Measurements from ENCODE around the gene MYO1E. TPM values are rescaled to one million over a fixed set of nuclear protein-coding genes. Genes with fewer than 3 reads are reported as not detected.

Gene MYO1E
- total RNA-seq, 1 donor from 2014 or later, result 403 TPM

DNA sequence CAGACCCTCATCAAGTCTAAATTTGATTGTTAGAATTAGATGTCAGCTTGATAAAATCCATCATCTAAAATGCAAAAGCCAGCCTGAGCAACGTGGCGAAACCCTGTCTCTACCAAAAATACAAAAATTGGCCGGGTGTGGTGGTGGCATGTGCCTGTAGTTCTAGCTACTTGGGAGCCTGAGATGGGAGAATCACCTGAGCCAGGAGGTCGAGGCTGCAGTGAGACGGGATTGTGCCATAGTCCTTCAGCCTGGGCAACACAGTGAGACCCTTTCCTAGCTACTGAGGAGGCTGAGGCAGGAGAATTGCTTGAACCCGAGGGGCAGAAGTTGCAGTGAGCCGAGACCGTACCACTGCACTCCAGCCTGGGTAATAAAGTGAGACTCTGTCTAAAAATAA is 69.5 kb downstream of the MYO1E start:
- DNase-seq (ENCODE audit: low read depth), result no peak
- no peak overlapping the region for H3K4me3 ChIP-seq (ENCODE audit: low read depth, low read length)
- TF ChIP-seq CTCF (conservative IDR thresholded peaks at IDR 0.05; ENCODE audit: low read depth, low read length), result no peak

DNA sequence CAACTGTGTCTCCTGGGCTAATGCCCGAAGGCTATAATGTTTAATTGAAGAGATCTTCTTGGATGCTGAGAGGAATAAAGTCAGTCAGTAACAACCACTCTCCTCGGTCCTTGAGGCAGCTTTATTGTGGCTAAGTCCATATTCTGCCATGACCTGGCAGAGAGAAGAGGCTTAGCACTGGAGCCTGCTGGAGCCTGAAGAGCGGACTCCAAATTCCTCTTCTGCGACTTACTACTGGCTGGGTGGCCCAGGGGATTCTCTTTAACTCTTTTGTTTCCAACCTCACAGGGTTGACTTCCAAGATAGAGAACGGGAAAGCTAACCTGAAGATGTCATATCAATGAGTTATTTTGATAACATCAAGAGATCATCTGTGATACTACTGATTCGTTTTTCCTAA is 71.1 kb downstream of the MYO1E start:
- H3K4me3 ChIP-seq (ENCODE audit: low read depth, low read length), result no peak overlapping the region
- TF ChIP-seq CTCF (conservative IDR thresholded peaks at IDR 0.05; ENCODE audit: low read depth, low read length), result no peak
- no peak for DNase-seq (ENCODE audit: low read depth)

DNA sequence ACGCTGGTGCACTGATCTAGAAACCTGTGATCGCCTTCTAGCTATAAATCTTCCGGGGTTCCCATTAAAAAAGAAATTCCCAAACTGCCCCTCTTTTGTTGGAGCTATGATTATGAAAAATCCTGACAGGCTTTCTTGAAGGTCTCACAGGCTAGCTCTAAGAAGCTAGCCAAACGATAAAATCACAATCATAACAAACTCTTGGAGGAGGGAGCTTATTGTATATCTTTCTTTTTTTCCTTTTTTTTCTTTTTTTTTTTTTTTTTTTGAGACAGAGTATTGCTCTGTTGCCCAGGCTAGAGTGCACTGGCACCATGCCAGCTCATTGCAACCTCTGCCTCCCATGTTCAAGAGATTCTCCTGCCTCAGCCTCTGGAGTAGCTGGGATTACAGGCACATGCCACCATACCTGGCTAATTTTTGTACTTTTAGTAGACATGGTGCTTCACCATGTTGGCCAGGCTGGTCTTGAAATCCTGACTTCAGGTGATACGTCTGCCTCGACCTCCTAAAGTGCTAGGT is 72.0 kb downstream of the MYO1E start:
- no peak for TF ChIP-seq CTCF (conservative IDR thresholded peaks at IDR 0.05; ENCODE audit: low read depth, low read length)
- DNase-seq (ENCODE audit: low read depth), result no peak
- H3K4me3 ChIP-seq (ENCODE audit: low read depth, low read length), result peak overlapping the region; percentile 33

DNA sequence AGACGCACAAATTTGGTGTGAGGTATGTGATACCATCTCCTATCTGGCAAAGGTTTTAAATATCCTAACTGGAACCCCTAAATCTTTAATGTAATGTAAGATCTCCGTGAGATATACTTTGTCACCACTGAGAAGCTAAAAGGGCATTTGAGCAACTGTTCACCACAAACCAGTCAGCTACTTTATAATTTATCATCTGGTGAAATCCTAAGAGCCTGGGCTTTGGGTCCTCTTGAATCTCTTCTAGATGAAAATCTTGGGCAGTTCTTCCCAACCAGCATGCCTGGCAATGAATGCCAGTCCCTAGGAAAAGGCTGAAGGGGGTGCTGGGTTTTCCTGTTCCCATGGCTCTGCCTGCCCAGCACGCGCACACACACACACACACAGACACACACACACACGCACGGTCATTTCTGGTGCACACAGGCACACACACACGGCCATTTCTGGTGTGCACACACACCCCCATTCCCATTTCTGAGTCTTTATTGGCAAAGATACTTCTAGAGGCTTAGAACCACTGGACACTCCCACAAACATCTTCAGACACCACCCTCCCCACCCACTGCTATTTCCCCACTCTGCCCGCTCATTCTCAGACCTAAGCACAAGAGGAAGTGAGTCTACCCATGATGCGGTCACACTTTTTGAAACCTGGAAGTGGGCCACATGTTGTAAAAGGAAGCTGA is 72.6 kb downstream of the MYO1E start:
- peak overlapping the region; percentile 33 for H3K4me3 ChIP-seq (ENCODE audit: low read depth, low read length)
- TF ChIP-seq CTCF (conservative IDR thresholded peaks at IDR 0.05; ENCODE audit: low read depth, low read length), result no peak

GRCh38 chr15:59298854-59299250 is 73.8 kb downstream of the MYO1E start:
- no peak for TF ChIP-seq CTCF (conservative IDR thresholded peaks at IDR 0.05; ENCODE audit: low read depth, low read length)
- H3K4me3 ChIP-seq (ENCODE audit: low read depth, low read length), result no peak overlapping the region
- no peak for DNase-seq (ENCODE audit: low read depth)

More for the DNA sequence above, 72.6 kb downstream of the MYO1E start:
- peak; percentile 92 for DNase-seq (ENCODE audit: low read depth)

DNA sequence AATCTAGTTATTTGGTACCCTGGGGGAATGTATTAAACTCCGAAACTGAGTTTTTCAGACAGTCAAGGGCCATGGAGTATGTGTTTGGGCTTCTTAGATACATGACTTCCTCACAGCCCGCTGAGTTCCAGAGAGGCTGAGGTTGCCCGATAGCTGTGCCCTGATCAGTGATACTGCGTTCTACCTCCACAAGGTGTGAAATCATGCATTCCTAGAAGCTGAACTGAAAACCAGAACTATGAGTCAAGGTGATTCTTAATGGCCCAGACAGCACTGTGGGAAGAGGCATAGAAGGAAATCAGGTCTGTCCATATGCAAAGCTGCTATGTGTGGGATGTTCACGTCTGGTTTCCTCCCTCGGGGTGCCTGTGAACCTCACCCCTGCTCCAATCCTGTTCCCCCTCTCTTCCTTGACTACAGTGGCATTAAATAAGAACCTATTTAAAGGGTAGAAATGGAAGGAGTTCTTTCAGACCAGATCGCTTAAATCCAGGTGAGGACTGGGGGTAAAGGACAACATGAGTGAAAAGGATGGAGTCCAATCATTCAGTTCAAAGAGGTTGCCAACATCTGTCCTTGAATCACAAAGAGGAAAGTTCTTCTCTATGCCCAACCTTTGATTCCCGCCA is 74.3 kb downstream of the MYO1E start:
- TF ChIP-seq CTCF (conservative IDR thresholded peaks at IDR 0.05; ENCODE audit: low read depth, low read length), result no peak
- DNase-seq (ENCODE audit: low read depth), result no peak
- no peak overlapping the region for H3K4me3 ChIP-seq (ENCODE audit: low read depth, low read length)

Measured in epithelial cell of proximal tubule (primary cell).